Measurements from ENCODE around the gene SUSD2. TPM values are rescaled to one million over a fixed set of nuclear protein-coding genes. Genes with fewer than 3 reads are reported as not detected.

Gene SUSD2
- polyA plus RNA-seq, 1 of the 3 experiments (the other 2 are of a cell fraction): 0.82 TPM

- WGBS (ENCODE audit: low lambda C conversion rate): no CpG with 5 or more reads among the region's 12 CpGs
- Histone ChIP-seq H3K9me2 (no peaks in the 10 kb centered on the region), H4K20me1 (ENCODE audit: insufficient read depth) (no peaks in the 10 kb centered on the region), H3K4me1 (ENCODE audit: control insufficient read depth in 1 of 2, insufficient read depth in 2 of 2, low read depth in 1 of 2, low read length in 1 of 2) (peaks cover 0 to 12% of the 10 kb centered on the region in 2 experiments; a peak in 1 of 4 replicates), H3K27me3 (ENCODE audit: insufficient read depth) (no peaks in the 10 kb centered on the region), H3K79me2 (ENCODE audit: insufficient read depth) (no peaks in the 10 kb centered on the region), H3F3A (replicated peaks; ENCODE audit: insufficient read depth) (peaks cover 5% of the 10 kb centered on the region), H3K4me2 (no peak overlapping the region), H2AFZ (ENCODE audit: low read depth) (no peak overlapping the region), H3K9me3 (no peaks in the 10 kb centered on the region), H3K9ac (no peak overlapping the region), H3K27ac (ENCODE audit: low read depth in 2 of 2, low read length in 1 of 2) (no peak overlapping the region), H3K36me3 (replicated peaks in 1 of 2; ENCODE audit: control insufficient read depth in 1 of 2, insufficient read depth in 2 of 2, low read length in 1 of 2) (peaks cover 0 to 24% of the 10 kb centered on the region in 2 experiments), H3K4me3 (ENCODE audit: low read depth in 2 of 2, low read length in 1 of 2) (no peak overlapping the region)
- ChIA-PET POLR2A (no interaction called here), CTCF (interaction anchor here (1.5 to 3.2 kb wide), 3 partner anchors 12 to 21 kb away, joined by 8 to 24 read pairs (median 10); no protein-coding TSS in a partner anchor)
- TF ChIP-seq NFIC (IDR thresholded peaks at IDR 0.05; ENCODE audit: borderline replicate concordance): no peak
- no peak for TF ChIP-seq IRF3 (IDR thresholded peaks at IDR 0.05; ENCODE audit: low read depth, low read length)
- no peak for TF ChIP-seq PBX3 (IDR thresholded peaks at IDR 0.05)
- TF ChIP-seq, protein P1, sequence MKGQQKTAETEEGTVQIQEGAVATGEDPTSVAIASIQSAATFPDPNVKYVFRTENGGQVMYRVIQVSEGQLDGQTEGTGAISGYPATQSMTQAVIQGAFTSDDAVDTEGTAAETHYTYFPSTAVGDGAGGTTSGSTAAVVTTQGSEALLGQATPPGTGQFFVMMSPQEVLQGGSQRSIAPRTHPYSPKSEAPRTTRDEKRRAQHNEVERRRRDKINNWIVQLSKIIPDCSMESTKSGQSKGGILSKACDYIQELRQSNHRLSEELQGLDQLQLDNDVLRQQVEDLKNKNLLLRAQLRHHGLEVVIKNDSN (IDR thresholded peaks at IDR 0.05; ENCODE audit: borderline replicate concordance, low read depth): no peak
- TF ChIP-seq ZBTB33 (IDR thresholded peaks at IDR 0.05; ENCODE audit: borderline replicate concordance, low read depth): no peak
- TF ChIP-seq GABPA (IDR thresholded peaks at IDR 0.05; ENCODE audit: low read depth): no peak
- no peak for TF ChIP-seq MEF2A (IDR thresholded peaks at IDR 0.05; ENCODE audit: borderline replicate concordance, low read depth)
- no peak for TF ChIP-seq REST (IDR thresholded peaks at IDR 0.05; ENCODE audit: low read depth, low read length)
- TF ChIP-seq TEAD4 (IDR thresholded peaks at IDR 0.05; ENCODE audit: borderline replicate concordance, insufficient read depth): no peak
- no peak for TF ChIP-seq NRF1 (IDR thresholded peaks at IDR 0.05; ENCODE audit: low read depth, low read length)
- TF ChIP-seq FOXM1 (IDR thresholded peaks at IDR 0.05; ENCODE audit: low read depth): no peak
- no peak for TF ChIP-seq TCF12 (IDR thresholded peaks at IDR 0.05)
- no peak for TF ChIP-seq EZH2phosphoT487 (IDR thresholded peaks at IDR 0.05; ENCODE audit: borderline replicate concordance, low read depth)
- no peak for TF ChIP-seq YY1 (IDR thresholded peaks at IDR 0.05; ENCODE audit: low read depth)
- no peak for DNase-seq
These were observed 3.3 kb upstream of the SUSD2 start for GRCh38 chr22:24178021-24178431.

All from SK-N-SH (cell line).